Renal cortical epithelial cell (primary cell): ENCODE measurements around the gene ABLIM1. TPM values are rescaled to one million over a fixed set of nuclear protein-coding genes. Genes with fewer than 3 reads are reported as not detected.
A peak's percentile ranks its signal among the peaks of the same experiment; 100 is the strongest.
"Not testable (repeated sequence)": the region's sequence is repeated elsewhere in the genome, so short reads cannot be mapped to it uniquely, and the experiment has no call there.

Experiments used
- DNase-seq: peaks from one replicate; pipeline ENCODE4 v3.0.0-alpha.2; 2011; ENCODE audit warnings: low read depth
- total RNA-seq: library from RNA; depleted of rRNA; stranded (reverse); fragments of >200 nt; gene quantifications from 2 replicates; pipeline ENCODE4 v1.2.3, GENCODE V29; 2014

ABLIM1 gene
- 31.1 and 77.4 TPM in 2 replicates for total RNA-seq

- no peak for DNase-seq
Observed at GRCh38 chr10:114658175-114658574, at the start of gene ABLIM1. Gene ABLIM1 (minus strand): TSS chr10:114658275. CDS start chr10:114658200, 75 bp downstream.

GRCh38 chr10:114706458-114707055, 48.5 kb upstream of the ABLIM1 start:
- no peak for DNase-seq

- no peak for DNase-seq
Observed at GRCh38 chr10:114704679-114705078, 46.6 kb upstream of the ABLIM1 start.

- no peak for DNase-seq
Observed at GRCh38 chr10:114703377-114704107, 45.5 kb upstream of the ABLIM1 start.

GRCh38 chr10:114698271-114699061, 40.4 kb upstream of the ABLIM1 start:
- DNase-seq = no peak

- DNase-seq = peak; percentile 94
Observed at GRCh38 chr10:114697061-114697598, 39.1 kb upstream of the ABLIM1 start.

GRCh38 chr10:114696301-114696700, 38.2 kb upstream of the ABLIM1 start:
- not testable (repeated sequence) for DNase-seq

- no peak for DNase-seq
Observed at GRCh38 chr10:114694752-114695151, 36.7 kb upstream of the ABLIM1 start.

GRCh38 chr10:114694062-114694461, 36.0 kb upstream of the ABLIM1 start:
- DNase-seq = peak; percentile 65

- DNase-seq = peak; percentile 94
Observed at GRCh38 chr10:114691442-114691941, 33.4 kb upstream of the ABLIM1 start.

GRCh38 chr10:114688786-114689185, 30.7 kb upstream of the ABLIM1 start:
- DNase-seq = no peak

- DNase-seq = no peak
Observed at GRCh38 chr10:114687459-114687858, 29.4 kb upstream of the ABLIM1 start.

- DNase-seq = peak; percentile 47
Observed at GRCh38 chr10:114686013-114686412, 27.9 kb upstream of the ABLIM1 start.

- no peak for DNase-seq
Observed at GRCh38 chr10:114685456-114685855, 27.4 kb upstream of the ABLIM1 start.

GRCh38 chr10:114684822-114685209, 26.7 kb upstream of the ABLIM1 start:
- DNase-seq = peak; percentile 92

- peak; percentile 65 for DNase-seq
Observed at GRCh38 chr10:114684084-114684821, 26.2 kb upstream of the ABLIM1 start.

GRCh38 chr10:114683593-114683992, 25.5 kb upstream of the ABLIM1 start:
- no peak for DNase-seq

GRCh38 chr10:114683162-114683561, 25.1 kb upstream of the ABLIM1 start:
- peak; percentile 94 for DNase-seq

- DNase-seq = peak; percentile 31
Observed at GRCh38 chr10:114682532-114682931, 24.5 kb upstream of the ABLIM1 start.

GRCh38 chr10:114682121-114682520, 24.0 kb upstream of the ABLIM1 start:
- DNase-seq = no peak

GRCh38 chr10:114681542-114681941, 23.5 kb upstream of the ABLIM1 start:
- DNase-seq = peak; percentile 86
